Heart right ventricle (tissue), 16 donors: ENCODE results near the gene SGSH. TPM values are rescaled to one million over a fixed set of nuclear protein-coding genes. Genes with fewer than 3 reads are reported as not detected.
A peak's percentile ranks its signal among the peaks of the same experiment; 100 is the strongest.
"Not testable (repeated sequence)": the region's sequence is repeated elsewhere in the genome, so short reads cannot be mapped to it uniquely, and the experiment has no call there.

Experiments used
- ATAC-seq, 8 donors: fragments of 200-7000 bp; cut with Tn5 transposase; one replicate each; pipeline ENCODE4 v1.9.1; 2020; ENCODE audit warnings: mild to moderate bottlenecking in 8 of 8, moderate library complexity in 8 of 8, moderate number of reproducible peaks in 1 of 8
- DNase-seq, 2 donors: peaks; one replicate each; pipeline ENCODE4 v3.0.0-alpha.2; 2020
- H3K27ac ChIP-seq, 10 donors: fragments of 200-600 bp; sonication (generic) in 2 of 10; one replicate each; pipeline versions ENCODE4 v1.5.0 to v1.8.0; 2020 to 2022; ENCODE audit warnings: mild to moderate bottlenecking in 3 of 10
- H3K27me3 ChIP-seq, 7 donors: fragments of 200-600 bp; one replicate each; pipeline ENCODE4 v1.8.0; 2021 to 2022; ENCODE audit warnings: mild to moderate bottlenecking in 2 of 7
- H3K36me3 ChIP-seq, 9 donors: fragments of 200-600 bp; sonication (generic) in 1 of 9; one replicate each; pipeline versions ENCODE4 v1.5.0 to v1.8.0; 2020 to 2022; ENCODE audit warnings: mild to moderate bottlenecking in 2 of 9
- H3K4me1 ChIP-seq, 9 donors: fragments of 200-600 bp; sonication (generic) in 1 of 9; one replicate each; pipeline versions ENCODE4 v1.5.0 to v1.8.0; 2020 to 2022; ENCODE audit warnings: mild to moderate bottlenecking in 4 of 9
- H3K4me3 ChIP-seq, 10 donors: fragments of 200-600 bp; sonication (generic) in 2 of 10; one replicate each; pipeline versions ENCODE4 v1.5.0 to v1.8.0; 2020 to 2022; ENCODE audit warnings: mild to moderate bottlenecking in 7 of 10, moderate library complexity in 2 of 10
- H3K9me3 ChIP-seq, 11 donors: fragments of 200-600 bp in 10 of 11; sonication (generic) in 2 of 11; one replicate each; pipeline versions ENCODE4 v1.5.0 to v1.8.0; 2013 to 2022; ENCODE audit warnings: mild to moderate bottlenecking in 2 of 11, control low read depth in 1 of 11, moderate library complexity in 1 of 11
- CTCF ChIP-seq, 9 donors: fragments of 200-600 bp; sonication (generic) in 2 of 9; IDR thresholded peaks; one replicate each; pipeline versions ENCODE4 v1.5.0 to v1.8.0; 2021 to 2022; ENCODE audit warnings: antibody characterized with exemption in 9 of 9, mild to moderate bottlenecking in 5 of 9, moderate library complexity in 1 of 9
- WGBS, 2 donors: extraction: QIAGEN DNeasy Blood & Tissue Kit; methylation state at CpG; one replicate each; pipeline ENCODE4 v1.1.7; 2013; ENCODE audit warnings: inconsistent platforms in 1 of 2; 5-methylcytosine and 5-hydroxymethylcytosine counted together
- intact Hi-C, 10 donors: fragments of 100-400 bp; cut with DNase I; formaldehyde crosslinking; loops; one replicate each; pipeline versions ENCODE4 v1.11.1 to v1.14.2; 2022
- polyA plus RNA-seq, 2 donors: library from polyadenylated mRNA; stranded (reverse); fragments of 200-250 nt; gene quantifications; one replicate each; pipeline ENCODE4 v1.2.3, GENCODE V29; 2013
- total RNA-seq, 10 donors: library from RNA; stranded (reverse); fragmentation: NEBNext Ultra II Directional in 3 of 10; extraction: Animal tissue kit (Norgen Biotek cat#: 25700) in 3 of 10; gene quantifications; one replicate each; pipeline versions ENCODE4 v1.2.1 to v1.2.4, GENCODE V29; 2021 to 2023
- donor health status: Arrhythmogenic right ventricular cardiomyopathy.
- donor health status: ischemic (EF 13 %, LVEDD 7.1; RV severe dilation, severe dysfunction).
- donor health status: healthy with polysubstance abuse.
- donor health status: DM: no; HTN: yes; CAD: no.
- donor health status: DM: no; HTN: no; CAD: no.
- donor health status: ischemic (EF 25% LVEDD 6.9; RV normal size, moderate dysfunction).
- donor health status: ischemic (EF 25% LVEDD 5.7; RV mildly dilated, moderate dysfunction).
- donor health status: healthy.
- donor health status: DM: yes; HTN: yes; CAD: no.
- donor health status: Ischemic cardiomyopathy.
- donor health status: ischemic (EF 35%, LVEDD 5.7; RV mildly dilated, moderate dysfunction).
- donor health status: nonischemic (EF 11% LVEDD 7.7; RV severe dilation, severe dysfunction).
- donor health status: DM: yes; HTN: yes; CAD: no.
- donor health status: PGD.
- donor health status: ischemic (EF 29% LVEDD 5.4; RV normal size, mild dysfunction).
- donor health status: nonischemic (EF 23%, LVEDD 6.1; RV moderate dilation, normal function).

Gene SGSH
- total and polyA plus RNA-seq, 12 donors = 7.3 to 21.7 (median 14.0) TPM

GRCh38 chr17:80244871-80245509, 24.9 kb upstream of the SGSH start:
- no peak for ATAC-seq
- Histone ChIP-seq H3K4me3 (no peak overlapping the region), H3K9me3 (no peaks in the 10 kb centered on the region), H3K27me3 (no peaks in the 10 kb centered on the region), H3K27ac (no peak overlapping the region), H3K4me1 (peaks cover 0 to 7% (median 0%) of the 10 kb centered on the region in 9 donors), H3K36me3 (peaks cover 0 to 96% (median 20%) of the 10 kb centered on the region in 9 donors)
- intact Hi-C loops = no loop called here
- no peak for TF ChIP-seq CTCF (IDR thresholded peaks at IDR 0.05)
- WGBS, 2 donors = 91 to 93% methylated on average over 22 of the region's 22 CpGs
- DNase-seq = no peak

GRCh38 chr17:80244448-80244847, 24.3 kb upstream of the SGSH start:
- DNase-seq, H3K4me3 ChIP-seq, intact Hi-C loops, H3K27ac ChIP-seq, H3K9me3 ChIP-seq, H3K4me1 ChIP-seq, ATAC-seq, H3K27me3 ChIP-seq: not testable (repeated sequence)
- H3K36me3 ChIP-seq = peaks cover 0 to 96% (median 20%) of the 10 kb centered on the region in 9 donors
- WGBS, 2 donors = 92 to 94% methylated on average over 6 of the region's 6 CpGs

GRCh38 chr17:80243526-80244433, 23.6 kb upstream of the SGSH start:
- no peaks in the 10 kb centered on the region for H3K27me3 ChIP-seq
- H3K9me3 ChIP-seq = no peaks in the 10 kb centered on the region
- no peak for TF ChIP-seq CTCF (IDR thresholded peaks at IDR 0.05)
- peak overlapping the region in 5 of 10 donors; percentile 15 to 55 (median 27) for H3K27ac ChIP-seq
- peak in 7 of 8 donors; percentile 25 to 71 (median 66) for ATAC-seq
- WGBS, 2 donors = 83 to 88% methylated on average over 26 of the region's 26 CpGs
- intact Hi-C loops = no loop called here
- peaks cover 0 to 7% (median 0%) of the 10 kb centered on the region in 9 donors for H3K4me1 ChIP-seq
- H3K36me3 ChIP-seq = peaks cover 0 to 93% (median 20%) of the 10 kb centered on the region in 9 donors
- no peak overlapping the region for H3K4me3 ChIP-seq
- DNase-seq = no peak

- Histone ChIP-seq H3K9me3 (no peaks in the 10 kb centered on the region), H3K27me3 (no peaks in the 10 kb centered on the region), H3K4me3 (no peak overlapping the region), H3K27ac (no peak overlapping the region), H3K36me3 (peaks cover 0 to 93% (median 27%) of the 10 kb centered on the region in 9 donors), H3K4me1 (peaks cover 0 to 7% (median 0%) of the 10 kb centered on the region in 9 donors)
- no peak for TF ChIP-seq CTCF (IDR thresholded peaks at IDR 0.05)
- WGBS, 2 donors = 82 to 85% methylated on average over 14 of the region's 14 CpGs
- intact Hi-C loops = no loop called here
- DNase-seq = no peak
- ATAC-seq = no peak
Measured at GRCh38 chr17:80242505-80242904, 22.4 kb upstream of the SGSH start.
